ENCODE measurements around the gene OBP2B.

Gene OBP2B

DNA sequence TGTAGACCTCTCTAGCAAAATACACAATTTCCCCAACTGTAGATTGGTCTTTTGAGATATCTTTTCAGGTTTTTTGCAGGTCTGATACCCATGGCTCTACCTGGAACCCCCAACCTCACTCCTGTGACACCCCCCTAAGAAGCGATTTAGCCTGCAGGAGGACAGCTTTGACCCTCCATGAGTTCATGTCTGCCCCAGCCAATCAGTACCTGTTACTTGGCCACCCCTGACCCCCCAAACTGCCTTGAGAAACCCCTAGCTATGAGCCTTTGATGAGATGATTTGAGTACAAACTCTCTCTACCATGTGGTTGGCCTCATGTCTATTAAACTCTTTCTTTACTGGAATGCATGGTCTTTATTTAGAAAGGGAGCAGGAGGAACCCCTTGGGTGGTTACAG is 40.3 kb upstream of the OBP2B start:
- Histone ChIP-seq H3K4me3 (ENCODE audit: low read depth, low read length) (no peak overlapping the region), H3K36me3 (no peaks in the 10 kb centered on the region), H3K27ac (no peak overlapping the region), H3K27me3 (ENCODE audit: insufficient read depth, low read depth, severe bottlenecking) (no peaks in the 10 kb centered on the region), H3K9me3 (ENCODE audit: severe bottlenecking) (peaks cover 3% of the 10 kb centered on the region)
- TF ChIP-seq, protein P1, sequence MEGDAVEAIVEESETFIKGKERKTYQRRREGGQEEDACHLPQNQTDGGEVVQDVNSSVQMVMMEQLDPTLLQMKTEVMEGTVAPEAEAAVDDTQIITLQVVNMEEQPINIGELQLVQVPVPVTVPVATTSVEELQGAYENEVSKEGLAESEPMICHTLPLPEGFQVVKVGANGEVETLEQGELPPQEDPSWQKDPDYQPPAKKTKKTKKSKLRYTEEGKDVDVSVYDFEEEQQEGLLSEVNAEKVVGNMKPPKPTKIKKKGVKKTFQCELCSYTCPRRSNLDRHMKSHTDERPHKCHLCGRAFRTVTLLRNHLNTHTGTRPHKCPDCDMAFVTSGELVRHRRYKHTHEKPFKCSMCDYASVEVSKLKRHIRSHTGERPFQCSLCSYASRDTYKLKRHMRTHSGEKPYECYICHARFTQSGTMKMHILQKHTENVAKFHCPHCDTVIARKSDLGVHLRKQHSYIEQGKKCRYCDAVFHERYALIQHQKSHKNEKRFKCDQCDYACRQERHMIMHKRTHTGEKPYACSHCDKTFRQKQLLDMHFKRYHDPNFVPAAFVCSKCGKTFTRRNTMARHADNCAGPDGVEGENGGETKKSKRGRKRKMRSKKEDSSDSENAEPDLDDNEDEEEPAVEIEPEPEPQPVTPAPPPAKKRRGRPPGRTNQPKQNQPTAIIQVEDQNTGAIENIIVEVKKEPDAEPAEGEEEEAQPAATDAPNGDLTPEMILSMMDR (IDR thresholded peaks at IDR 0.05; ENCODE audit: low read depth, low read length) = no peak
- DNase-seq = no peak

GRCh38 chr9:133248726-133249295 is 39.8 kb upstream of the OBP2B start:
- H3K27me3 ChIP-seq (ENCODE audit: insufficient read depth, low read depth, severe bottlenecking) = no peaks in the 10 kb centered on the region
- no peak overlapping the region for H3K27ac ChIP-seq
- no peak overlapping the region for H3K4me3 ChIP-seq (ENCODE audit: low read depth, low read length)
- H3K36me3 ChIP-seq = no peaks in the 10 kb centered on the region
- H3K9me3 ChIP-seq (ENCODE audit: severe bottlenecking) = no peaks in the 10 kb centered on the region
- TF ChIP-seq, protein P1 (IDR thresholded peaks at IDR 0.05; ENCODE audit: low read depth, low read length) = no peak
- no peak for DNase-seq

- Histone ChIP-seq H3K27ac (no peak overlapping the region), H3K9me3 (ENCODE audit: severe bottlenecking) (no peaks in the 10 kb centered on the region), H3K36me3 (no peaks in the 10 kb centered on the region), H3K27me3 (ENCODE audit: insufficient read depth, low read depth, severe bottlenecking) (no peaks in the 10 kb centered on the region), H3K4me3 (ENCODE audit: low read depth, low read length) (no peak overlapping the region)
- no peak for DNase-seq
- TF ChIP-seq, protein P1 (IDR thresholded peaks at IDR 0.05; ENCODE audit: low read depth, low read length) = no peak
These were observed 38.6 kb upstream of the OBP2B start for GRCh38 chr9:133247632-133248031.

- TF ChIP-seq, protein P1 (IDR thresholded peaks at IDR 0.05; ENCODE audit: low read depth, low read length) = no peak
- DNase-seq = no peak
- H3K4me3 ChIP-seq (ENCODE audit: low read depth, low read length) = no peak overlapping the region
These were observed 37.9 kb upstream of the OBP2B start for GRCh38 chr9:133246991-133247390.

DNA sequence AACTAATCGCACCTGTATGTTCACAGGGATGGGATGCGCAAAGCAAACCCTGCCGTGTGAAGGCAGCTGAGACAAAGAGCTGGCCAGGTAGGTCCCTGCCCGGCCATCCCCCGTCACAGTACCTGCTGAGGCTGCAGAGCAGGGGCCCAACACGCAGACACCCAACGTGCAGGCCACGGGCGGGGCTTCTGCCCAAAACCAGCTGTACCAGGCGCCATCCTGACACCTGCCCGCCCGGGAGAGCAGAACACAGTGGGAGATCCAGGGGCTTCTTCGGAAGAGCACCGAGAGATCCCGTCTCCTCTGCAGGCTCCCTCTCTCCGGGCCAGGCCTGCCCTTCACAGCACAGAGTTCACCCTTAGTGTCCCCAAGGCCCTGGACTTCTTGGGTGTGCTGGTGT is 37.5 kb upstream of the OBP2B start:
- H3K4me3 ChIP-seq (ENCODE audit: low read depth, low read length) = no peak overlapping the region
- TF ChIP-seq, protein P1 (IDR thresholded peaks at IDR 0.05; ENCODE audit: low read depth, low read length) = no peak
- no peaks in the 10 kb centered on the region for H3K27me3 ChIP-seq (ENCODE audit: insufficient read depth, low read depth, severe bottlenecking)
- no peaks in the 10 kb centered on the region for H3K36me3 ChIP-seq
- no peaks in the 10 kb centered on the region for H3K9me3 ChIP-seq (ENCODE audit: severe bottlenecking)
- no peak for DNase-seq
- no peak overlapping the region for H3K27ac ChIP-seq

More at GRCh38 chr9:133246991-133247390, 37.9 kb upstream of the OBP2B start:
- Histone ChIP-seq H3K27me3 (ENCODE audit: insufficient read depth, low read depth, severe bottlenecking) (no peaks in the 10 kb centered on the region), H3K9me3 (ENCODE audit: severe bottlenecking) (no peaks in the 10 kb centered on the region), H3K27ac (no peak overlapping the region), H3K36me3 (no peaks in the 10 kb centered on the region)

DNA sequence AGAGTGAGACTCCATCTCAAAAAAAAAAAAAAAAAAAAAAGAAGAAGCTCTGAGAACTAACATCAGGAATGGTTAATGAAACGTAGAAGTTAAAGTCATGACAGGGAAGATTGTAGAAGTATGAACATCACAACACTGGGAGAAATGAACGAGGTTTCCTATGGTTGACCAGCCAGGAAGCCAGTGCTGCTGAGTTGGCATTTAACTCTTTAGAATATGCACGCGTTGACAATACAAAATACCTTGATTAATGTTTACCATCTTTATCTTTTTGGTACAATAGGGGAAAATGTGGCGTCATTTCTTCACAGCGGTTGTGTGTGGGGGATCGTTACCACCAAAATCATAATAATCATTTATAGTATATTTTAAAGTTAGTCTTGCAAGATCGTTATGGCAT is 33.9 kb upstream of the OBP2B start:
- Histone ChIP-seq H3K9me3 (ENCODE audit: severe bottlenecking) (no peaks in the 10 kb centered on the region), H3K36me3 (no peaks in the 10 kb centered on the region), H3K27me3 (ENCODE audit: insufficient read depth, low read depth, severe bottlenecking) (no peaks in the 10 kb centered on the region), H3K4me3 (ENCODE audit: low read depth, low read length) (no peak overlapping the region), H3K27ac (no peak overlapping the region)
- no peak for DNase-seq
- TF ChIP-seq, protein P1 (IDR thresholded peaks at IDR 0.05; ENCODE audit: low read depth, low read length) = no peak
